Fibroblast of lung (primary cell): ENCODE data around the gene ELOVL3. TPM values are rescaled to one million over a fixed set of nuclear protein-coding genes. Genes with fewer than 3 reads are reported as not detected.

ENCODE experiments used
- DNase-seq, 2 donors: peaks; one replicate each; pipeline versions ENCODE4 v3.0.0 to v3.0.0-alpha.2; 2010; ENCODE audit warnings: low read depth in 2 of 2
- H2AFZ ChIP-seq: 2 replicates; pipeline ENCODE4 v1.5.1; 2012; ENCODE audit warnings: low read length, control low read depth, inconsistent platforms
- H3K27ac ChIP-seq: 2 replicates; pipeline ENCODE4 v1.5.1; 2011; ENCODE audit warnings: low read length, control low read depth; ENCODE audit not compliant: insufficient read depth
- H3K27me3 ChIP-seq: 2 replicates; pipeline ENCODE4 v1.5.1; 2011; ENCODE audit warnings: mild to moderate bottlenecking, low read length; ENCODE audit not compliant: control insufficient read depth, insufficient read depth
- H3K36me3 ChIP-seq: 2 replicates; pipeline ENCODE4 v1.5.1; 2011; ENCODE audit warnings: low read length; ENCODE audit not compliant: control insufficient read depth, insufficient read depth
- H3K4me1 ChIP-seq: 2 replicates; pipeline ENCODE4 v1.5.1; 2011; ENCODE audit warnings: low read length; ENCODE audit not compliant: control insufficient read depth, insufficient read depth; ENCODE audit errors: extremely low read depth
- H3K4me2 ChIP-seq: 2 replicates; pipeline ENCODE4 v1.5.1; 2011; ENCODE audit warnings: low read length, control low read depth; ENCODE audit not compliant: insufficient read depth; ENCODE audit errors: extremely low read depth
- H3K4me3 ChIP-seq, 4 experiments: fragments of 200-600 bp in 1 of 4; sonication (generic) in 1 of 4; replicated peaks in 1 of 4; 2 replicates each; pipeline ENCODE4 v1.5.1; 2011 to 2016; ENCODE audit warnings: low read length in 4 of 4, low read depth in 3 of 4, mild to moderate bottlenecking in 3 of 4, control low read depth in 2 of 4, inconsistent platforms in 1 of 4, mixed read lengths in 1 of 4; ENCODE audit not compliant: insufficient read depth in 1 of 4; ENCODE audit errors: control extremely low read depth in 1 of 4
- H3K79me2 ChIP-seq: 2 replicates; pipeline ENCODE4 v1.5.1; 2012; ENCODE audit warnings: mild to moderate bottlenecking, low read length, inconsistent platforms; ENCODE audit not compliant: control insufficient read depth, insufficient read depth
- H3K9ac ChIP-seq: 2 replicates; pipeline ENCODE4 v1.5.1; 2011; ENCODE audit warnings: mild to moderate bottlenecking, low read length, control low read depth; ENCODE audit not compliant: insufficient read depth
- H3K9me3 ChIP-seq: 2 replicates; pipeline ENCODE4 v1.5.1; 2012; ENCODE audit warnings: low read depth, low read length; ENCODE audit not compliant: control insufficient read depth, insufficient read depth
- H4K20me1 ChIP-seq: 2 replicates; pipeline ENCODE4 v1.5.1; 2011; ENCODE audit warnings: low read length; ENCODE audit not compliant: control insufficient read depth, insufficient read depth; ENCODE audit errors: extremely low read depth
- EZH2 ChIP-seq: IDR thresholded peaks from 2 replicates; pipeline ENCODE4 v1.5.1; 2012; ENCODE audit warnings: low read length, control low read depth, mild to moderate bottlenecking; ENCODE audit errors: missing control alignments
- polyA plus RNA-seq, 2 donors: library from polyadenylated mRNA; depleted of rRNA in 1 of 2; stranded (reverse) in 1 of 2; unstranded in 1 of 2; fragments of >200 nt; gene quantifications; 2 replicates each; pipeline ENCODE4 v1.2.1, GENCODE V29; 2011 to 2012; ENCODE audit warnings: missing spikeins in 1 of 2
- total RNA-seq: library from RNA; depleted of rRNA; stranded (reverse); fragments of >200 nt; gene quantifications from 2 replicates; pipeline ENCODE4 v1.2.1, GENCODE V29; 2014
- TF ChIP-seq, protein P1 (sequence below), 2 donors: IDR thresholded peaks in 1 of 2; conservative IDR thresholded peaks in 1 of 2; 1 replicate in 1 of 2; 2 replicates in 1 of 2; pipeline ENCODE4 v1.5.1; 2011 to 2012; ENCODE audit warnings: low read length in 2 of 2, control low read depth in 1 of 2, inconsistent platforms in 1 of 2, low read depth in 1 of 2, mild to moderate bottlenecking in 1 of 2

Gene ELOVL3
- total and polyA plus RNA-seq, 2 donors (not counting 1 experiment from before 2014, with no cell fraction given), result 0.27 to 0.66 TPM

- Histone ChIP-seq H4K20me1 (no peaks in the 10 kb centered on the region), H3K4me2 (no peak overlapping the region), H3K27ac (no peak overlapping the region), H3K9ac (no peak overlapping the region), H3K79me2 (no peaks in the 10 kb centered on the region), H3K27me3 (peaks cover 46% of the 10 kb centered on the region), H2AFZ (no peak overlapping the region), H3K4me3 (no peak overlapping the region), H3K9me3 (no peaks in the 10 kb centered on the region), H3K4me1 (peaks cover under 1% of the 10 kb centered on the region), H3K36me3 (no peaks in the 10 kb centered on the region)
- DNase-seq, result no peak
- TF ChIP-seq, protein P1, sequence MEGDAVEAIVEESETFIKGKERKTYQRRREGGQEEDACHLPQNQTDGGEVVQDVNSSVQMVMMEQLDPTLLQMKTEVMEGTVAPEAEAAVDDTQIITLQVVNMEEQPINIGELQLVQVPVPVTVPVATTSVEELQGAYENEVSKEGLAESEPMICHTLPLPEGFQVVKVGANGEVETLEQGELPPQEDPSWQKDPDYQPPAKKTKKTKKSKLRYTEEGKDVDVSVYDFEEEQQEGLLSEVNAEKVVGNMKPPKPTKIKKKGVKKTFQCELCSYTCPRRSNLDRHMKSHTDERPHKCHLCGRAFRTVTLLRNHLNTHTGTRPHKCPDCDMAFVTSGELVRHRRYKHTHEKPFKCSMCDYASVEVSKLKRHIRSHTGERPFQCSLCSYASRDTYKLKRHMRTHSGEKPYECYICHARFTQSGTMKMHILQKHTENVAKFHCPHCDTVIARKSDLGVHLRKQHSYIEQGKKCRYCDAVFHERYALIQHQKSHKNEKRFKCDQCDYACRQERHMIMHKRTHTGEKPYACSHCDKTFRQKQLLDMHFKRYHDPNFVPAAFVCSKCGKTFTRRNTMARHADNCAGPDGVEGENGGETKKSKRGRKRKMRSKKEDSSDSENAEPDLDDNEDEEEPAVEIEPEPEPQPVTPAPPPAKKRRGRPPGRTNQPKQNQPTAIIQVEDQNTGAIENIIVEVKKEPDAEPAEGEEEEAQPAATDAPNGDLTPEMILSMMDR (conservative IDR thresholded peaks at IDR 0.05 in 1 of 2, IDR thresholded peaks at IDR 0.05 in 1 of 2; ENCODE audit: low read depth in 1 of 2, low read length in 2 of 2), result no peak
- no peak for TF ChIP-seq EZH2
These were observed 9.9 kb downstream of the ELOVL3 start for GRCh38 chr10:102236006-102236405.

DNA sequence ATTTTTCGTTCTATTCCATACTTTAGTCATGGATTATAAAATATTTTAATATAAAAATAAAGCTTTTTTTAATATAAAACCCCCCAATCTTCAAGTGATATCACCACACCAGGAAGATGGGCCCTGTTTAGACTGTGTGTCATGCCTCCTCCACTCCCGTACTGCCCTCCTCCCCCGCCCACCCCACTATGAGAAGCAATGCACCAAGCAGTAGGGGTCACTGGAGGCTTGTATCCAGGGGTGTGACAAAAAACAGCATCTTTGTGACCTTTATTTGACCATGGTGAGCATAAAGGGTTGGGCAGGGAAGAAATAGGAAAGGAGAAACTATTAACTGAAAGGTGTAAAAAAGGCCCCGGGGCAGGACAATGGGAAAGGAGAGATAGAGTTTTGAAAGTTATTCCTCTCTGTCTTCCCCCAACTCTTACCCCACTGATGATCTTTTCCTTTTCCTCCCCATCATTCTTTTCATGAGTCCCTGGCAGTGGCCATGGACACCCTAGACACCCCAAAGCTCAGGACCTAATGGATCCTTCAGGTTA is 11.7 kb downstream of the ELOVL3 start:
- no peak overlapping the region for H3K4me3 ChIP-seq
- no peak overlapping the region for H3K9ac ChIP-seq
- H3K4me1 ChIP-seq, result peaks cover 8% of the 10 kb centered on the region
- H4K20me1 ChIP-seq, result no peaks in the 10 kb centered on the region
- TF ChIP-seq, protein P1 (conservative IDR thresholded peaks at IDR 0.05 in 1 of 2, IDR thresholded peaks at IDR 0.05 in 1 of 2; ENCODE audit: low read depth in 1 of 2, low read length in 2 of 2), result no peak
- no peak for TF ChIP-seq EZH2
- no peak overlapping the region for H3K4me2 ChIP-seq
- H3K9me3 ChIP-seq, result no peaks in the 10 kb centered on the region
- H2AFZ ChIP-seq, result no peak overlapping the region
- H3K79me2 ChIP-seq, result no peaks in the 10 kb centered on the region
- no peak for DNase-seq
- H3K36me3 ChIP-seq, result no peaks in the 10 kb centered on the region
- no peak overlapping the region for H3K27ac ChIP-seq
- H3K27me3 ChIP-seq, result peaks cover 39% of the 10 kb centered on the region

- no peak overlapping the region for H2AFZ ChIP-seq
- H3K4me2 ChIP-seq, result peak overlapping the region; percentile 96
- peaks cover 34% of the 10 kb centered on the region for H3K27me3 ChIP-seq
- H3K27ac ChIP-seq, result no peak overlapping the region
- peaks cover 14% of the 10 kb centered on the region for H3K4me1 ChIP-seq
- H3K9me3 ChIP-seq, result no peaks in the 10 kb centered on the region
- TF ChIP-seq EZH2, result peak; percentile 62
- TF ChIP-seq, protein P1 (conservative IDR thresholded peaks at IDR 0.05 in 1 of 2, IDR thresholded peaks at IDR 0.05 in 1 of 2; ENCODE audit: low read depth in 1 of 2, low read length in 2 of 2), result no peak
- no peak overlapping the region for H3K9ac ChIP-seq
- H3K79me2 ChIP-seq, result peaks cover 1% of the 10 kb centered on the region
- no peak for DNase-seq
- peak overlapping the region in 3 of 4 experiments; percentile 60 to 73 (median 65) for H3K4me3 ChIP-seq
- H4K20me1 ChIP-seq, result no peaks in the 10 kb centered on the region
- H3K36me3 ChIP-seq, result no peaks in the 10 kb centered on the region
These were observed 14.4 kb downstream of the ELOVL3 start for GRCh38 chr10:102240467-102241031.
